Kidney capillary endothelial cell (primary cell): Measurements from ENCODE around the gene BCL2L13.
"Not testable (repeated sequence)": the region's sequence is repeated elsewhere in the genome, so short reads cannot be mapped to it uniquely, and the experiment has no call there.

Experiments
- DNase-seq: peaks from one replicate; pipeline ENCODE4 v3.0.0-alpha.2; 2018; ENCODE audit warnings: low spot score

Gene BCL2L13

GRCh38 chr22:17637490-17638181 is 921 bp upstream of the BCL2L13 start:
- DNase-seq: peak; percentile 13

GRCh38 chr22:17638182-17638431 is 450 bp upstream of the BCL2L13 start:
- DNase-seq: no peak

- DNase-seq: peak; percentile 49
Measured at GRCh38 chr22:17639247-17639741, 737 bp downstream of the BCL2L13 start.

GRCh38 chr22:17641269-17641668 is 2.7 kb downstream of the BCL2L13 start:
- DNase-seq: no peak

- DNase-seq: not testable (repeated sequence)
Measured at GRCh38 chr22:17642357-17642756, 3.8 kb downstream of the BCL2L13 start.

GRCh38 chr22:17647452-17647851 is 8.9 kb downstream of the BCL2L13 start:
- DNase-seq: no peak

- no peak for DNase-seq
Measured at GRCh38 chr22:17647991-17648390, 9.4 kb downstream of the BCL2L13 start.

GRCh38 chr22:17648569-17648968 is 10.0 kb downstream of the BCL2L13 start:
- no peak for DNase-seq

GRCh38 chr22:17655289-17655688 is 16.7 kb downstream of the BCL2L13 start:
- DNase-seq: no peak

GRCh38 chr22:17656870-17657395 is 18.4 kb downstream of the BCL2L13 start:
- DNase-seq: no peak

- DNase-seq: no peak
Measured at GRCh38 chr22:17664414-17665055, 26.0 kb downstream of the BCL2L13 start.

- DNase-seq: no peak
Measured at GRCh38 chr22:17665248-17665647, 26.7 kb downstream of the BCL2L13 start.

GRCh38 chr22:17665854-17666253 is 27.3 kb downstream of the BCL2L13 start:
- DNase-seq: no peak

- not testable (repeated sequence) for DNase-seq
Measured at GRCh38 chr22:17671521-17672092, 33.0 kb downstream of the BCL2L13 start.

GRCh38 chr22:17672417-17672991 is 33.9 kb downstream of the BCL2L13 start:
- DNase-seq: no peak

GRCh38 chr22:17674152-17674551 is 35.6 kb downstream of the BCL2L13 start:
- DNase-seq: no peak

- no peak for DNase-seq
Measured at GRCh38 chr22:17675584-17675983, 37.0 kb downstream of the BCL2L13 start.

- no peak for DNase-seq
Measured at GRCh38 chr22:17678817-17679385, 40.3 kb downstream of the BCL2L13 start.

GRCh38 chr22:17684245-17684644 is 45.7 kb downstream of the BCL2L13 start:
- DNase-seq: no peak

- DNase-seq: no peak
Measured at GRCh38 chr22:17692841-17693240, 54.3 kb downstream of the BCL2L13 start.

- no peak for DNase-seq
Measured at GRCh38 chr22:17694193-17694592, 55.6 kb downstream of the BCL2L13 start.

GRCh38 chr22:17694752-17695151 is 56.2 kb downstream of the BCL2L13 start:
- no peak for DNase-seq

- no peak for DNase-seq
Measured at GRCh38 chr22:17695986-17696385, 57.4 kb downstream of the BCL2L13 start.
